C4-2B (cell line): ENCODE data around the gene RALGAPA2.

Experiments
- CTCF ChIP-seq: fragments of 450-650 bp; conservative IDR thresholded peaks from 2 replicates; pipeline ENCODE4 v1.5.1; 2017; ENCODE audit warnings: mild to moderate bottlenecking
- ZFX ChIP-seq: fragments of 450-650 bp; IDR thresholded peaks from 2 replicates; pipeline ENCODE4 v1.6.1; 2017

- TF ChIP-seq CTCF (no peak), ZFX (no peak)
These were observed 234.9 kb downstream of the RALGAPA2 start for GRCh38 chr20:20477444-20478041.
